Measurements from ENCODE around the gene EEF2K.

DNA sequence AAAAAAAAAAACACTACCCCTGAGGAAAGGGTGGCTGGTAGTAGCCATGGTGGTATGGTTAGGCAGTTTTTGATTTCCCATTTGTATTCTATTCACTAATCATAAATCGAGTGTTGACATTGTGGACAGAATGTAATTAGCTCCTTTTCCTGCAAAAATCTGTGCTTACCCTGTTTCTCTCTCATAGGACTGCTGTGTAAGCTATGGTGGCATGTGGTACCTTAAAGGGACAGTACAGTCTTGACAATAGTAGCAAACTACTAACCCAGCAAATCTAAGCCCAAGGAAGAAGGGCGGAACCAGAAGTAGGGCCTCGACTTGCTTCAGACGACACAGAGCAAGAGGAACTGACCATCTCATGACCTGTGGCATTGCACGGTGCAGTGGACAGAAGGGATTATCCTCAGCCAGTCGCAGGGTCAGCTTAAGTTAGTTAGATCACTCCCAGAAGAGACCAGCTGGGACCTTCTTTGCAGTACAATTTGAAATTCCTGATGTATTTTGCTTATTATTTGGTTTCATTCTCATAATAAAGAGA lies 127.4 kb downstream of the EEF2K start:
- no peak for TF ChIP-seq CTCF (IDR thresholded peaks at IDR 0.05)
- peak in 1 of 2 donors; percentile 43 for TF ChIP-seq EP300 (IDR thresholded peaks at IDR 0.05)
- TF ChIP-seq POLR2A (IDR thresholded peaks at IDR 0.05): no peak

Data from tibial nerve (tissue), 4 donors.